Frontal cortex (tissue), 4 donors: ENCODE results near the gene SLAIN1. TPM values are rescaled to one million over a fixed set of nuclear protein-coding genes. Genes with fewer than 3 reads are reported as not detected.

Source experiments
- DNase-seq, 2 donors: peaks; one replicate each; pipeline ENCODE4 v3.0.0; 2012; ENCODE audit warnings: low spot score in 2 of 2
- FAIRE-seq: peaks from 2 replicates; lab custom pipeline; 2012; peaks lifted over from hg19 to GRCh38; lab: Jason Lieb, UNC
- small RNA-seq: library from RNA; depleted of rRNA; stranded (forward); fragments of <200 nt; gene quantifications from one replicate; pipeline ENCODE3, GENCODE V24; 2014
- total RNA-seq: library from RNA; depleted of rRNA; stranded (reverse); fragments of >200 nt; gene quantifications from one replicate; pipeline ENCODE4 v1.2.3, GENCODE V29; 2014
- donor health status: control.
- donor health status: control.
- donor health status: control.

The SLAIN1 gene
- total RNA-seq, 1 donor from 2014 or later: 506 TPM

- FAIRE-seq (no peak), DNase-seq (no peak)
These were observed 113.9 kb downstream of the SLAIN1 start for GRCh38 chr13:77811381-77811780.

GRCh38 chr13:77811981-77812380, 114.5 kb downstream of the SLAIN1 start:
- FAIRE-seq: no peak
- no peak for DNase-seq

Small RNA genes lying within 50 kb of the gene (small RNA-seq; reads per million reads assigned to genes)
- not detected for gene MIR3665
- not detected for gene SPTLC1P5

Other genes starting within 250 kb of the SLAIN1 start
- 0.41 TPM for gene SCEL, start 162.0 kb upstream of the SLAIN1 start, total RNA-seq
- 26.5 TPM for gene EDNRB, start 221.1 kb downstream of the SLAIN1 start, total RNA-seq